ENCODE measurements around the gene LRRC18.

- TF ChIP-seq CTCF (IDR thresholded peaks at IDR 0.05; ENCODE audit: insufficient read depth, low read length) (no peak), POLR2AphosphoS5 (IDR thresholded peaks at IDR 0.05; ENCODE audit: low read depth) (no peak), REST (IDR thresholded peaks at IDR 0.05; ENCODE audit: insufficient replicate concordance, low read depth) (no peak)
These were observed 34.8 kb downstream of the LRRC18 start for GRCh38 chr10:48904861-48905260.

Data from HL-60 (cell line).